ENCODE data around the gene ITIH5.

The ITIH5 gene

DNA sequence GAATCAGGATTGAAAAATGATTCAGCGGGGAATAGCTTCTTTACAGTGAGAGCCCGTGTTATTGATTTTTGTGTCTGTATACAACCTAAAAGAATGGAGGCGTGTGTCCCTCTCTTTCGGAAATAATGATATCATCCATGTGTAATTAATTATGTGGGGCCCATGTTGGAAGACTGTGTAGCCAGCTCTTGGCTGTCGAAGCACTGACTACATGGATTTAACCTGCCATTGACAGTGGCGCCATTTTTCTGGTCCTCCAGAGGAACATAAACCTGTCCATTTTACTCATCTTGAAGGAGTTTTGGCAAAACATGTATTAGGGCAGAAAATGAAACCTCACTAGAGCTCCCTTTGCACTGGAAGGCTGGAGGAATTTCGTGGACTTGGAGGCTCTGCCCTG lies 119.6 kb downstream of the ITIH5 start:
- no peak for DNase-seq (ENCODE audit: low read depth)

DNA sequence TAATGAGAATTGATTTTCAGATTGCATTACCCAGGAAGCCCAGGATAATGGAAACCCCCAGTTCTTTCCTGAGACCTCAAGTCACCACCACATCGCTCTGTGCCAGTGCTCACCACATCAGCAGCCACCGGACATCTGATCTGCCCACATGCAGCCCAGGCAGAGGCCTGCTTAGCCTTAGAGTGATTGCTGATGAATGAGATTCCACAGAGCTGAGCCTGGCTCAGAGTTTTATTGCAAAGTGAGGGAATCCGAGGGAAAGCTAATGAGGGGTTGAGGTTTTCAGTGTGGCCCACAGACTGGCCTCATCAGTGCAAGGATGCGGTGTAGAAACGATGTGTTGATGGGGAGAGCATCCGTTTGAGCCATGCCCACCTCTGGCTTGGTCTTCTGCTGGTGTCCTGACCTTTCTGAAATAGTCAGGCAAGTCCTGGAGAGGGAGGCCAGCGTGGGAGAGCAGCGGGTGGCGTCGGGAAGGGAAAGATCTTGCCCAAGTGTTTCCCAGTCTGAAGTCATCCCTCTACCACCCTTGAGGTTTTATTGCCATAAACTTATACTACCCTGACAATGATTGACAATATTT lies 120.3 kb downstream of the ITIH5 start:
- DNase-seq (ENCODE audit: low read depth), result no peak

DNA sequence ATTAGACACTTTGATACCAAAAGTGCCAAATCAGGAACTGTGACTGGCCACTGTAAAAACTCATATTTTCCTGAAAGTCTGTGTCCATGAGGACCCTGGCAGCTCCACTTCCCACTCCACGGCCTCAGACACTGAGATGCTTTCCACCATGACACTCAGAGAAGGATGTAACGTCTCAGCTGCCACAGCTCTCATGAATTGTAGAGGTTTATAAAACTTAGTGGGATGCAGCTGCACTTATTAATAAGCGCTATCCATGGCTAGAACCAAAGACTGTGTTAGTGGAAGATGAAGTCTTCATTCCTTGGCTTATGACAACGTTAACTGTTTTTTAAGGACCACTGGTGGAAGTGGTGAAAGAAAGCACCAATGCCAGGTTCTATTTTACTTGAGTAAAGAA lies 121.0 kb downstream of the ITIH5 start:
- no peak for DNase-seq (ENCODE audit: low read depth)

DNA sequence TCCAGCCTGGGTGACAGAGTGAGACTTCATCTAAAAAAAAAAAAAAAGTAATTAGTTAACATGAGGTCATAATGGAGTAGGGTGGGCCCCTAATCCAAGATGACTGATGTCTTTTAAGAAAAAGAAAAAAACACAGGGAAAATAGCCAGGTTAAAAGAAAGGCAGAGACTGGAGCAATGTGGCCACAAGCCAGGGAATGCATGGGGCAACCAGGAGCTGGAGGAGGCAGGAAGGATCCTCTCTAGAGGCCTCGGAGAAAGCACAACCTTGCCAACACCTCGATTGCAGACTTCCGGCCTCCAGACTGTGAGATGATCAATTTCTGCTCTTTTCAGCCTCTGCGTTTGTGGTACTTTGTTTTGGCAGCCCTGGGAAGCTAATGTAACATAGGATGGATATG lies 121.5 kb downstream of the ITIH5 start:
- DNase-seq (ENCODE audit: low read depth), result no peak

DNA sequence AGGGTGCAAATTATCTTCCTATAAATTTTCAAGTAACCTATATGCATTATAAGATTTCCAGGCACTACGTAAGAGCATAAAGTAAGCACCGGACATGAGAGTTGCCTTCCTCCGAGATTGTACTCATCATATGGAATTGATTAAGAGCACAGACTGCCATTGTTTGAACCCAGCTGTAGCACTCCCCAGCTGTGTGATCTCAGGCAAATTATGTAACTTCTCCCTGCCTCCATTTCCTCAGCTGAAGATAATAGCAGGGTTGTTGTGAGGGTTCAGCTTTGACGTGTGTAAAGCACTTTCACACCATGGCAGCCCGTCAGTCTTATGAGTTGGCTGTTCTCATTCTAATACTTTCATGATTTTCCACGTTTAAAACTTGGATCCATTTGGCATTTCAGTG lies 122.6 kb downstream of the ITIH5 start:
- DNase-seq (ENCODE audit: low read depth), result no peak

DNA sequence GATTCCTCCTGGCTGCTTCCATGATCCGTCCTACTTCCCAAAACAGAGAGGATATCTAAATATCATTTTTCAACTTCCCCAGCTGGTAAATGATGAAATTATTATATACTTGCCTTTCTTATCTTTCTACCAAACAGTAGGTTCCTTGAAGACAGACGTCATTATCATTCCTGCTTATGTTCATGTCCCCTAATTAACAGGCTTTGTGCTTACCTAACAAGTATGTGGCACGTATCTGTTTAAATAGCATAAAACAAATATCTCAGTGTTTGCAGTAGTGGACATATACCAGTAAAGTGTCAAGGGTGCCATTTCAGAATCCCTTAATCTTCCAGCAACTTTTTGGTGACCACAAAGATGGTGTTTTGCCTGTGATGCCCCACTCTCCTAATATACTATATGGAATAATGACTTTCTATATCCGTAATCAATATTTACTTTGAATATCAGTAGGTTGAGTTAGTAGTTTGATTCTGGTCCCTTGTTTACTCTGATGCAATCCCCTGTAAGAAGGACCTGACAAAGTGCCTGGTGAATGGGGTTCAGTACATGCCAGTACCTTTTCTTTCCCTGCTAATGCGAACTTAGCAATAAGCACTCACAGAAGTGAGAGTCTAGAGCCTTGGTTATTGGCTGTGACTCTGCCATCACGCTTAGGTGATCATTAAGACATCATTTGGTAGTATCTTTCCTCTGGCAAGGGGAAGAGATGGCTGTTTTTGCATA lies 124.4 kb downstream of the ITIH5 start:
- no peak for DNase-seq (ENCODE audit: low read depth)

DNA sequence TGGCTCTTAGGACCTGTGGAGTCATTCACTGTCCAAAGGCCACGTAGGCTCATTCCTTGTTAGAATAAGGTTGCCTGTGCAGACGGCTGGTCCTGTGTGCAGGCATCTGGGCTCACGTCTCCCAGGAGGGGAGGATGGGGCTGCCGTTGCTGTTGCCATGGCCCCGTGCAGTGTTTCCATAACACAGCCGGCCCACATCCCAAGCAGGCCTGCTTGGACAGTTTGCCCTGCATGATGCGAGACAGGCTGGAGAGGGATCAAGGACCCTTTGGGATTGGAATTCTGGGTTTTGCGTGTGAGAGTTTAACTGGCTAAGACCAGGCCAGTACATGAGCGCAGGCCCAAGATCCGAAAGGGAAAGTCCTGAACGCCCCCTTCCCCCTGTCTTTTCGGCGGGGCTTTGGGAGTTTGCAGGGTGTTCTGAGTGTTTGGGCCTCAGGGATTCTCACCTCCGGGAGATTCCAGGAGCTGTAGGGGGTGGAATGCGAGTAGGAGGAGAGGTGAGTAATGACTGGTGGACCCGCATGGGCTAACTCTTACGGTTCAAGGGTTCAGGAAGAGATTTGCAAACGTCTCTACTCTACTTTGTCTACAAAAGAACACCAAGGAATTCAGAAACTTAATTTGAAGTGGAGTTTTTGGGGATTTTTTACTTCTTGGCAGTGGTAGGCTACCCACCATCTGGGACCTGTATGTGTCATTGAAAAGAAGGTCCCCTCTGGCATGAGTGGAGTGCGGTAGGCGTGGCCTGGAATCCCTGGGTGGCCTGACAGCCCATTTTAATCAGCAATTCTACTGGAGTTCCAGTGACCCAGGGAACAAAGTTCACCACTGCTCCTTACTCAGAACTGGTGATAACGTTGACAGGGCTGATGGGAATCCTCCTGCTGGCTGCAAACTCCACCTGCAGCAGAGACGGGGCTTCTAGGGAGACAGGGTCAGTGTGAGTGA lies 125.4 kb downstream of the ITIH5 start:
- DNase-seq (ENCODE audit: low read depth), result no peak

DNA sequence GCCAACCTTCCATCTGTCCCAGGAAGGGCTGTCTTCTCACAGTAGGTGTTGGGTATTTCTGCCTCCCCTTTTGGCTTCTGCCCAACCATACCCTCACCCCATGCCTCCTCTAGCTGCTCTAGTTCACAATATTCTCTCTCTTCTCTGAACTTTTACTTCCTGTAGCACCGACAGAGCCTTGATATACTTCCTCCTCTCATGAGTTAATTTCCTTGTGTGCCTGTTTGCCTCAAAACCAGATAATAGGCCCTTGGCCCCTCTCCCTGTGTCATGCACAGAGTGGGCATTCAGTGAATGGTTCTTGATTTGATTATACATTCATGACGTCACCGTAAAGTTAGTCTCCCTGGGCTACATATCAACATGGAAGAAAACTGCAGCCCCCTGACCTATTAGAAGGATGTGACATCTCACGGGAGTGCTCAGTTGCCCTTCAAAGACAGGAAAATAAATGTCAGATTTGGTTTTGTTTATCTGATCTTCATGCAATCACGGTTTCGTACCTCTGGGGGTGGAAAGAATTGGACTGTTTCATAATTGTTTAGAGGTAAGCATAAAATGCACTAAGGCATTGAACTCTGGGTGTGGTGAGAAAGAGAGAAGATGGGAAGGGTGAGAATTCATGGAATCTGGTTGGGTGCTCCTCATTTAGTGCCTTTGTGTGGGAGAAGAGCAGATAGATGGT lies 127.7 kb downstream of the ITIH5 start:
- no peak for DNase-seq (ENCODE audit: low read depth)

DNA sequence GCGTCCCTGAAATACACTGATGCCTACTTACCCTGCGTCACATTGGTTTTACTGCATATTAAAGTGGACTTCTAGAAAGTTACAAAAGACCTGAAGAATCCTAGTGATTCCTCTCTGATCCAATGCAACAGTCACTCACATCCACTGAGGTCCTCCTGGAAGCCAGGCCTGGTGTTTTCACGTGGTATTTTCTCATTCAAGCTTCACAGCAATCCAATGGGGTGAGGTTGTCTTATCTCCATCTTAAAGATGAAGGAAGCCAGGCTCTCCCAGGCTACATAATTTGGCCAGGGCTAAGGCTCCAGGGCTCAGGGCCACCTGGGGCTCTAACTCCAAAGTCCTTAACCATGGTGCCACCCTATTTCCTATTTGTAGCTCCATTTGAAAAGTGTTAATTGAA lies 129.6 kb downstream of the ITIH5 start:
- DNase-seq (ENCODE audit: low read depth), result no peak

DNA sequence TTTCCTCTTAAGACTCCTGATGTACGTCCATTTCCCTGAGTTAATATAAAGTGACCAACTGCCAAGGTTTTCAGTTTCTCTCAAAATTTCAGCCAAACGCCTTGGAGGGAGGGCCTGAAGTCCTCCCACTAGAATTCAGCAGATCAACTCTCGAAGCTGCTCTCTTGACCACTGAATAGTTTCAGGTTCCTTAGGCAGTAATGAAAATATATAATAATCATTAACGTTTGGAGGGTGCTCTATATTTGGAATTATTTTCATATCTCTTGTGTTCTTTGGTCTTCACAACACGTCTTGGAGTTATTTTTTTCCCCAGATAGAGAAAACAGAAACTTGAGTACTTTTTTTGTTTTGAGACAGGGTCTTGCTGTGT lies 132.3 kb downstream of the ITIH5 start:
- no peak for DNase-seq (ENCODE audit: low read depth)

DNA sequence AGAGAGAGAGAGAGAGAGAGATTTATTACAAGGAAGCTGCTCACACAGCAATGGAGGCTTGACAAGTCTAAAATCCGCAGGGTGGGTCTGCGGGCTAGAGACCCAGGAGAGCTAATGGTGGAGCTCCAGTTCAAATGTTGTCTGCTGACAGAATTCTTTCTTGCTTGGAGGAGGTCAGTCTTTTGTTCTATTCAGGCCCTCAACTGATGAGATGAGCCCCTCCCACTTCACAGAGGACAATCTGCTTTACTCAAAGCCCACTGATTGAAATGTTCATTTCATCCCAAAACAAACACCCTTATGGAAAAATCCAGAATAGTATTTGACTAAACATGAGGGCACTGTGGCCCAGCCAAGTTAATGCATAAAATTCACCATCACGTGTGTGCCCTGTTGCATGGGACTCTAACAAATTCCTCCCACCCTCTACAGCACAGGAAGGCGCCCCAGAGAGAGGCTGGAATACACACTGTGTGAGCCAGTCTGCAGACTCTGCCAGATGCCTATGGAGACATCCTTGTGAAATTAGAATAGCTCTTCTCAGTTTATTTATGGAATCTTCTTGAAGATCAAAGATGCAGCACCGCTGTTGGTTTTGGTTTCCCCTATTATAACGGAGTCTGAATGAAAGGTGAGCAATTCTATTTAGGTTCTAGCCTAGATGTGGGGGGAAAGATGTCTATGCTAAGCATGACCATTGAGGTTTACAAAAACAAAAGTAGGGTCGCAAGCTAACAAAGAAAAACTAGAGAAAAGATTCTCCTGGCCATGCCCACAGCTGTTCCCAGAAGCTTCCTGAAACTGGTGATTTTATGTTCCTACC lies 132.9 kb downstream of the ITIH5 start:
- DNase-seq (ENCODE audit: low read depth), result no peak

DNA sequence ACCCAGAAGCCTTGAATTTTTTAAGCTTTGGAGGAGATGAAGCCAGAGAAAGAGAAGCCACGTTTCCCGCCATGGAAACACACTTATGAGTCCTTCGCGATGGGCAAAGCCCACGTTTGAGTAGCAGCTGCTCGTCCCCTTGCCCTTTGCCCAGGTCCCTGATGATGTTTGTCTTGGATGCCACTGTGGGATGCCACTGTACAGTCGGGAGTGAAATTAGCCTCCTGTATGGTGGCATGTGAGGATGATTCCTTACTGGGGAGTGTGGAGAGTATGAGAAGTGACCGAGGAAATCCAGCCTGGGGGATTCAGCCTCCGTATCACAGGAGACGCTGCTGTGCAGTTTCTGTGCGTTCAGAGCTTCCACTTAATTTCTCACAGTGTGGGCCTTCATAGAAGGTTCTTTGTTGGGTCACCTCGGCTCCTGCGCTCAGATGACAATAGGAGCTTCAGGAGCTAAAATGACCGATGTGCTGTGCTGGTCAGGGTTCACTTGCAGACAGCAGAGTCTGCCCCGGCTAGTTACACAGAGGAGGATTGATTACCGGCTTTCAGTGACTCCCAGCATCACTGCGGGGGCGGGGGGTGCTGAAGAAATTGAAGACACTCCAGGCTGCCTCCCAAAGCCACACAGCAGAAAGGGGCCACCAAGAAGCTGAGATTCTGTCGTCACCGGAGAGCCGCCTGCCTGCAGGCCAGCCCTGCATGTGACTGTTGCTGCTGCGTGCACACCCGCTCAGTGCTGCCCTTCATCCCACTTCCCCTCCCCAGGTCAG lies 133.9 kb downstream of the ITIH5 start:
- no peak for DNase-seq (ENCODE audit: low read depth)

DNA sequence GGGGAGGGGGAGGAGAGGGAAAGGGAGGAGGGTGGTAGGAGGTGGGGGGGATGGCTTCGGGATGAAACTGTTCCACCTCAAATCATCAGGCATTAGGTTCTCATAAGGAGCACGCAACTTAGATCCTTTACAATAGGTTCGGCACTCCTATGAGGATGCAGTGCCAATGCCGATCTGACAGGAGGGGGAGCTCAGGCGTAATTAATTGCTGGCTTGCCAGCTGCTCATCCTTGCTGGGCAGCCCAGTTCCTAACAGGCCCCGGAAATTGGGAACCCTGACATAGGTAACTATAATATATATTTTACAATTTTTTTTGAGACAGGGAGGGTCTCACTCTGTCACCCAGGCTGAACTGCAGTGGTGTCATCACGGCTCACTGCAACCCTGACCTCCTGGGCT lies 137.1 kb downstream of the ITIH5 start:
- no peak for DNase-seq (ENCODE audit: low read depth)

DNA sequence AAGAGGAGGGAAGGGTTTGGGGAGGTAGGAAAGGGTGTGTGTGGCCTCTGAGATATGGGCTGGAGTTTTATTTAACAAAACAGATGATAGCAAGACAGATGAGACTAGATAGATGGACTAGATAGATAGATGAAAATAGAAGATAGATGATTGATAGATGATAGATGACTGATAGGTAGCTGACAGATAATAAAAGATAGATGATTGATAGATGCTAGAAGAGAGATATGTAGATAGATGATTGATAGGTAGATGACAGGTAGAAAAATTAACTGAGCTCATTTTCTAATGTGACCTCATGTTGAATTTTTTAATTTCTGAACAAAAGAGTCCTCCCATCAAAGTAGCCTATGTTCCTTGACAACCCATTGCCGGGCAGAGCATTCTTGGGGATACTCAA lies 139.3 kb downstream of the ITIH5 start:
- no peak for DNase-seq (ENCODE audit: low read depth)

DNA sequence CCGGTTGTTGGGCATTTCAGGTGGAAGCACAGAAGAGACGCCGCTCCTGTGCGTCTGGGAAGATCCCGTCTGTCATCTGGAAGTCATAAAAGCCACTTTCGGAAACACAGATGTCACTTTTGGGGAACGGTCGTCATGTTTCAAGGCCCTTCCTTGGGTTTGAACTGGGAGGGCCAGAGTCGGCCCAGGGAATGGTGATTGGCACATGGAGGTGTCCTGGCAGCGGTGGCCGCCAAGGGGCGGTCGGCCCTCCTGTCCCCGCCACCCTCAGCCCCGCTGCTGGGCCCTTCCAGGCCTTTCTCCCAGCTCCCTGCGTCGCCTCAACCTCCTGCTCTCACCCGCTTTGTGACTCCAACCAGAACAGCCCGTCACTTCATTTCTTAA lies 140.8 kb downstream of the ITIH5 start:
- DNase-seq (ENCODE audit: low read depth), result no peak

DNA sequence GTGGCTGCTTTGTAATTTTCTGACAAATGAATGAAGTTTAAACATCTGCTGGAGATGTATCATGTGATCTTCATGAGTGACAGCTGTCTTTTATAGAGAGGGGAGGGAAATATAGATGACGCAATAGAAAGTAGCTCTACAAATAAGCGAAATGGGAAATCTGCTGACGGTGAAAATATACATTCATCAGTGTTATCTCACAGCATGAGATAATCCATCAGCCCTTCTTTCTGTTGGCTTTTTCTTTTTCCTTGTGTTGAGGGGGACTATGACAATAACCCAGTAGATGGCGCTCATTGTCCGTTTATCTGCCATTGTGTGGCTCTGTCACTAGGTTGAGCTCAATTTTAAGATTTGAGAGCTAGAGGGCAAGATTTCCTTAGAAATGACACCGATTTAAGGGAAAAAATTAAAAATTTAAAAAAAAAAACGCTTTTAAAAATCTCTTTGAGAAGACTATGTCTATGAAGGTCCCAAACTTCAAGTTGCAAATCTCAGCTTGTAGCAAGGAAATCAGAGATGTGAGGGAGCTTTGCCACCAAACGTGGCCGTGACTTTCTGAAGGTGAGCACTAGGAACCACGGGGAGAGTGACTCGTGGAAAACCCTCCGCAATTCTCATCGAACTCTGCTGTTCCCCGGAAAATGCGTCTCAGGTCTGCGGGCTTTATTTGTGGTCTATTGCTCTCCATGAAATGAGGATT lies 141.3 kb downstream of the ITIH5 start:
- DNase-seq (ENCODE audit: low read depth), result peak; percentile 18

DNA sequence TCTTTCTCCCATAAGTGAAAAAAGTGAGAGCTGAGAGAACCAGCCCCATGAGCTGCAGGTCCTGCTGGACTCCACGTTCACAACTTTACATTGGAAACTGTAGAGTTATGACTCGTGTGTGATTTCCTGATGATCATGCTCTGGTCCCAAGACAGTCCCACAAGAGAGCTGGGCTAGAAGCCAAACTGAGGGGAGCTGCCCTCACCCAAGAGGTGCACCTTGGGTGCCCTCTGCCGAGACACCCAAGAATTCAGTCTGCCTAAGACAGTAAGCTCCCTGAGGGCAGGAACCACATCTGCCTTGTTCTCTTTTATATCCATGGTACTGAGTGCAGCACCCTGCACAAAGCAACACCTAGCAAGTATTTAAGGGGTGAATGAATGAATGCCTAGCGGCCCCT lies 143.1 kb downstream of the ITIH5 start:
- no peak for DNase-seq (ENCODE audit: low read depth)

DNA sequence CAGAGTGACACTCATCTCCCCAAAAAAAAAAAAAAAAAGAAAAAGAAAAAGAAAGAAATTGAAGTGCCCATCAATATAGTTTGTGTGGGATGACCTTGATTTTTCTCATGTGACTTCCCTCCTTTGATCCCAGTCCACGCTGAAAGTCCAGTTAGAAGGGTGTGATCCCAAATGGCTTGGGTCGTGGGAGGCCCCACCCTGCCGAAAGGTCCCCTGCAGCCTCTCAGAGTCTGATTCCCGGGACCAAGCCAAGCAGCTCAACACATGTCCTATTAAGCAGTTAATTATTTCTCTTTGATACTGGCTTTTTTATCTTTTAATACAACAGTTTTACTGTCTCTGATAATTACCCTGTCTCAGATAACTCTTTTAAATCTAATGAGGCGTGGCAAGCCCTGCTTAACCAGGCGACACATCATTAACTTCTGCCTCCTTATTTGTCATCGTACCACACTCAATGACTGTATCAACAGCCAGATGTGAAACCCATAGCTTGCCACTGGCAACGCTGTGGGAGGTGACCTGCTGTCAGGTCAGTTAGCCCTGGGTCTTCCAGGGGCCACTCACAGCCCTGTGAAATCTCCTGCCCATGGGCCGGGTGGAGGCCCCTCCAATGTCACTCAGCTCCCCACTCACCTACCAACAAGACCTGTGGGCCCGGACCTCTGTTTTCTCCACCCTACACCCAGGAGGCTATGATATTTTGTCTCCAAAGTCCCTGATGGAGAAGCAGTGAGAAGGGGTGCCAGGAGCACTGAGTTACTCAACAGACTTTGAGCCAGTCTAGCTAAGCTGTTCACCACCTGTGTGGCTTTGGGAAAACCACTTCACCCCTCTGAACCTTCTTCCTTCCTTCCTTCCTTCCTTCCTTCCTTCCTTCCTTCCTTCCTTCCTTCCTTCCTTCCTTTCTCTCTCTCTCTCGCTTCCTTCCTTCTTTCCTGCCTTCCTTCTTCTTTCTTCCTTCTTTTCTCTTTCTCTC lies 146.0 kb downstream of the ITIH5 start:
- DNase-seq (ENCODE audit: low read depth), result no peak

DNA sequence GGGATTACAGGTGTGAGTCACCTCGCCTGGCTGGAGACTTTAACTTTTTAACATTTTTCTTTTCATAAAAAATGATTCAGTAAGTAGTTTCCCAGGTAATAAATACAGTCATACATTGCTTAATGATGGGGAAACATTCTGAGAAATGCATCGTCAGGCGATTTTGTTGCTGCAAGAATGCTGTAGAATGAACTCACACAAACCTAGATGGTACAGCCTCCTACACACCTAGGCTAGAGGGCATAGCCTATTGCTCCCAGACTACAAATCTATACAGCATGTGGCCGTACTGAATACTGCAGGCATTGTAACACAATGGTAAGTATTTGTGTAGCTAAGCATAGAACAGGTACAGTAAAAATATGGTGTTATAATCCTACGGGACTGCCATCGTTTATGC lies 147.4 kb downstream of the ITIH5 start:
- DNase-seq (ENCODE audit: low read depth), result no peak

Measured in non-pigmented ciliary epithelial cell (primary cell).